Fibroblast of lung (primary cell): ENCODE data around the gene ZBTB17. TPM values are rescaled to one million over a fixed set of nuclear protein-coding genes. Genes with fewer than 3 reads are reported as not detected.

Experiments
- DNase-seq, 2 donors: peaks; one replicate each; pipeline versions ENCODE4 v3.0.0 to v3.0.0-alpha.2; 2010; ENCODE audit warnings: low read depth in 2 of 2
- H2AFZ ChIP-seq: 2 replicates; pipeline ENCODE4 v1.5.1; 2012; ENCODE audit warnings: low read length, control low read depth, inconsistent platforms
- H3K27ac ChIP-seq: 2 replicates; pipeline ENCODE4 v1.5.1; 2011; ENCODE audit warnings: low read length, control low read depth; ENCODE audit not compliant: insufficient read depth
- H3K27me3 ChIP-seq: 2 replicates; pipeline ENCODE4 v1.5.1; 2011; ENCODE audit warnings: mild to moderate bottlenecking, low read length; ENCODE audit not compliant: control insufficient read depth, insufficient read depth
- H3K36me3 ChIP-seq: 2 replicates; pipeline ENCODE4 v1.5.1; 2011; ENCODE audit warnings: low read length; ENCODE audit not compliant: control insufficient read depth, insufficient read depth
- H3K4me1 ChIP-seq: 2 replicates; pipeline ENCODE4 v1.5.1; 2011; ENCODE audit warnings: low read length; ENCODE audit not compliant: control insufficient read depth, insufficient read depth; ENCODE audit errors: extremely low read depth
- H3K4me2 ChIP-seq: 2 replicates; pipeline ENCODE4 v1.5.1; 2011; ENCODE audit warnings: low read length, control low read depth; ENCODE audit not compliant: insufficient read depth; ENCODE audit errors: extremely low read depth
- H3K4me3 ChIP-seq, 4 experiments: fragments of 200-600 bp in 1 of 4; sonication (generic) in 1 of 4; replicated peaks in 1 of 4; 2 replicates each; pipeline ENCODE4 v1.5.1; 2011 to 2016; ENCODE audit warnings: low read length in 4 of 4, low read depth in 3 of 4, mild to moderate bottlenecking in 3 of 4, control low read depth in 2 of 4, inconsistent platforms in 1 of 4, mixed read lengths in 1 of 4; ENCODE audit not compliant: insufficient read depth in 1 of 4; ENCODE audit errors: control extremely low read depth in 1 of 4
- H3K79me2 ChIP-seq: 2 replicates; pipeline ENCODE4 v1.5.1; 2012; ENCODE audit warnings: mild to moderate bottlenecking, low read length, inconsistent platforms; ENCODE audit not compliant: control insufficient read depth, insufficient read depth
- H3K9ac ChIP-seq: 2 replicates; pipeline ENCODE4 v1.5.1; 2011; ENCODE audit warnings: mild to moderate bottlenecking, low read length, control low read depth; ENCODE audit not compliant: insufficient read depth
- H3K9me3 ChIP-seq: 2 replicates; pipeline ENCODE4 v1.5.1; 2012; ENCODE audit warnings: low read depth, low read length; ENCODE audit not compliant: control insufficient read depth, insufficient read depth
- H4K20me1 ChIP-seq: 2 replicates; pipeline ENCODE4 v1.5.1; 2011; ENCODE audit warnings: low read length; ENCODE audit not compliant: control insufficient read depth, insufficient read depth; ENCODE audit errors: extremely low read depth
- EZH2 ChIP-seq: IDR thresholded peaks from 2 replicates; pipeline ENCODE4 v1.5.1; 2012; ENCODE audit warnings: low read length, control low read depth, mild to moderate bottlenecking; ENCODE audit errors: missing control alignments
- polyA plus RNA-seq, 2 donors: library from polyadenylated mRNA; depleted of rRNA in 1 of 2; stranded (reverse) in 1 of 2; unstranded in 1 of 2; fragments of >200 nt; gene quantifications; 2 replicates each; pipeline ENCODE4 v1.2.1, GENCODE V29; 2011 to 2012; ENCODE audit warnings: missing spikeins in 1 of 2
- total RNA-seq: library from RNA; depleted of rRNA; stranded (reverse); fragments of >200 nt; gene quantifications from 2 replicates; pipeline ENCODE4 v1.2.1, GENCODE V29; 2014
- TF ChIP-seq, protein P1 (sequence below), 2 donors: IDR thresholded peaks in 1 of 2; conservative IDR thresholded peaks in 1 of 2; 1 replicate in 1 of 2; 2 replicates in 1 of 2; pipeline ENCODE4 v1.5.1; 2011 to 2012; ENCODE audit warnings: low read length in 2 of 2, control low read depth in 1 of 2, inconsistent platforms in 1 of 2, low read depth in 1 of 2, mild to moderate bottlenecking in 1 of 2

ZBTB17 gene
- total and polyA plus RNA-seq, 2 donors (not counting 1 experiment from before 2014, with no cell fraction given), result 12.6 to 54.3 TPM

GRCh38 chr1:15935056-15935950, 40.6 kb downstream of the ZBTB17 start:
- no peak overlapping the region for H2AFZ ChIP-seq
- no peak for DNase-seq
- H3K9me3 ChIP-seq, result no peaks in the 10 kb centered on the region
- H4K20me1 ChIP-seq, result no peaks in the 10 kb centered on the region
- no peak overlapping the region for H3K4me3 ChIP-seq
- H3K27ac ChIP-seq, result no peak overlapping the region
- no peaks in the 10 kb centered on the region for H3K27me3 ChIP-seq
- no peak overlapping the region for H3K9ac ChIP-seq
- TF ChIP-seq, protein P1, sequence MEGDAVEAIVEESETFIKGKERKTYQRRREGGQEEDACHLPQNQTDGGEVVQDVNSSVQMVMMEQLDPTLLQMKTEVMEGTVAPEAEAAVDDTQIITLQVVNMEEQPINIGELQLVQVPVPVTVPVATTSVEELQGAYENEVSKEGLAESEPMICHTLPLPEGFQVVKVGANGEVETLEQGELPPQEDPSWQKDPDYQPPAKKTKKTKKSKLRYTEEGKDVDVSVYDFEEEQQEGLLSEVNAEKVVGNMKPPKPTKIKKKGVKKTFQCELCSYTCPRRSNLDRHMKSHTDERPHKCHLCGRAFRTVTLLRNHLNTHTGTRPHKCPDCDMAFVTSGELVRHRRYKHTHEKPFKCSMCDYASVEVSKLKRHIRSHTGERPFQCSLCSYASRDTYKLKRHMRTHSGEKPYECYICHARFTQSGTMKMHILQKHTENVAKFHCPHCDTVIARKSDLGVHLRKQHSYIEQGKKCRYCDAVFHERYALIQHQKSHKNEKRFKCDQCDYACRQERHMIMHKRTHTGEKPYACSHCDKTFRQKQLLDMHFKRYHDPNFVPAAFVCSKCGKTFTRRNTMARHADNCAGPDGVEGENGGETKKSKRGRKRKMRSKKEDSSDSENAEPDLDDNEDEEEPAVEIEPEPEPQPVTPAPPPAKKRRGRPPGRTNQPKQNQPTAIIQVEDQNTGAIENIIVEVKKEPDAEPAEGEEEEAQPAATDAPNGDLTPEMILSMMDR (conservative IDR thresholded peaks at IDR 0.05 in 1 of 2, IDR thresholded peaks at IDR 0.05 in 1 of 2; ENCODE audit: low read depth in 1 of 2, low read length in 2 of 2), result no peak
- no peak for TF ChIP-seq EZH2
- no peak overlapping the region for H3K4me2 ChIP-seq
- peaks cover 7% of the 10 kb centered on the region for H3K4me1 ChIP-seq
- H3K79me2 ChIP-seq, result no peaks in the 10 kb centered on the region
- H3K36me3 ChIP-seq, result peaks cover 16% of the 10 kb centered on the region

DNA sequence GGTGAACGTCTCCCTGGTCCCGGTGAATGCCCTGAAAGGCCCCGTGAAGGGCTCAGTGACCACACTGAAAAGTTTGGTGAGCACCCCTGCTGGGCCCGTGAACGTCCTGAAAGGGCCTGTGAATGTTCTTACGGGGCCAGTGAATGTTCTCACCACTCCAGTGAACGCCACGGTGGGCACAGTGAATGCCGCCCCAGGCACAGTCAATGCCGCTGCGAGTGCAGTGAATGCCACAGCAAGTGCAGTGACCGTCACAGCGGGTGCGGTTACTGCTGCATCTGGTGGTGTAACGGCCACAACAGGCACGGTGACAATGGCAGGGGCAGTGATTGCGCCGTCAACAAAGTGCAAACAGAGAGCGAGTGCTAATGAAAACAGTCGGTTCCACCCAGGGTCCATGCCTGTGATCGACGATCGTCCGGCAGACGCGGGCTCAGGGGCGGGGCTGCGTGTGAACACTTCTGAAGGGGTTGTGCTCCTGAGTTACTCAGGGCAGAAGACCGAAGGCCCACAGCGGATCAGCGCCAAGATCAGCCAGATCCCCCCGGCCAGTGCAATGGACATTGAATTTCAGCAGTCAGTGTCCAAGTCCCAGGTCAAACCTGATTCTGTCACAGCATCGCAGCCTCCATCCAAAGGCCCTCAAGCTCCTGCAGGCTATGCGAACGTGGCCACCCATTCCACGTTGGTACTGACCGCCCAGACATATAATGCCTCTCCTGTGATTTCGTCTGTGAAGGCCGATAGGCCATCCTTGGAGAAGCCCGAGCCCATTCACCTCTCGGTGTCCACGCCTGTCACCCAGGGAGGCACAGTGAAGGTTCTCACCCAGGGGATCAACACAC, 41.5 kb downstream of the ZBTB17 start:
- Histone ChIP-seq H3K4me3 (no peak overlapping the region), H3K36me3 (peaks cover 16% of the 10 kb centered on the region), H3K4me2 (no peak overlapping the region), H3K79me2 (no peaks in the 10 kb centered on the region), H3K9ac (no peak overlapping the region), H3K9me3 (no peaks in the 10 kb centered on the region), H3K4me1 (peaks cover 4% of the 10 kb centered on the region), H2AFZ (no peak overlapping the region), H4K20me1 (no peaks in the 10 kb centered on the region), H3K27me3 (no peaks in the 10 kb centered on the region), H3K27ac (no peak overlapping the region)
- no peak for DNase-seq
- no peak for TF ChIP-seq EZH2
- TF ChIP-seq, protein P1 (conservative IDR thresholded peaks at IDR 0.05 in 1 of 2, IDR thresholded peaks at IDR 0.05 in 1 of 2; ENCODE audit: low read depth in 1 of 2, low read length in 2 of 2), result no peak

- Histone ChIP-seq H3K9ac (no peak overlapping the region), H3K79me2 (no peaks in the 10 kb centered on the region), H3K27ac (no peak overlapping the region), H3K4me3 (no peak overlapping the region), H3K4me1 (no peaks in the 10 kb centered on the region), H3K36me3 (peaks cover 16% of the 10 kb centered on the region), H3K9me3 (no peaks in the 10 kb centered on the region), H4K20me1 (no peaks in the 10 kb centered on the region), H2AFZ (no peak overlapping the region), H3K27me3 (no peaks in the 10 kb centered on the region), H3K4me2 (no peak overlapping the region)
- no peak for TF ChIP-seq EZH2
- TF ChIP-seq, protein P1 (conservative IDR thresholded peaks at IDR 0.05 in 1 of 2, IDR thresholded peaks at IDR 0.05 in 1 of 2; ENCODE audit: low read depth in 1 of 2, low read length in 2 of 2), result no peak
- DNase-seq, result no peak
These were observed 42.2 kb downstream of the ZBTB17 start for GRCh38 chr1:15933684-15934083.
